Adipocyte (in vitro differentiated cells): ENCODE measurements around the gene SMIM44.

Experiments
- DNase-seq: peaks from one replicate; pipeline ENCODE4 v3.0.0-alpha.2; 2015; ENCODE audit warnings: low read depth
- H3K27me3 ChIP-seq: replicated peaks from 2 replicates; pipeline ENCODE4 v1.7.0; 2013; ENCODE audit warnings: mild to moderate bottlenecking, low read length, moderate library complexity; ENCODE audit not compliant: control insufficient read depth, insufficient read depth
- H3K36me3 ChIP-seq: 2 replicates; pipeline ENCODE4 v1.7.0; 2013; ENCODE audit warnings: low read length, mild to moderate bottlenecking, moderate library complexity; ENCODE audit not compliant: control insufficient read depth, insufficient read depth, severe bottlenecking
- H3K4me1 ChIP-seq: 2 replicates; pipeline ENCODE4 v1.7.0; 2013; ENCODE audit warnings: mild to moderate bottlenecking, low read length, moderate library complexity; ENCODE audit not compliant: control insufficient read depth, insufficient read depth
- H3K4me3 ChIP-seq: 2 replicates; pipeline ENCODE4 v1.7.0; 2013; ENCODE audit warnings: mild to moderate bottlenecking, low read length, moderate library complexity
- H3K9ac ChIP-seq: 2 replicates; pipeline ENCODE4 v1.7.0; 2013; ENCODE audit warnings: mild to moderate bottlenecking, low read length, moderate library complexity
- H3K9me3 ChIP-seq: 2 replicates; pipeline ENCODE4 v1.7.0; 2013; ENCODE audit warnings: mild to moderate bottlenecking, low read length, moderate library complexity; ENCODE audit not compliant: control insufficient read depth

The SMIM44 gene

GRCh38 chr19:3494559-3494958 is 11.3 kb upstream of the SMIM44 start:
- Histone ChIP-seq H3K4me1 (peaks cover 5% of the 10 kb centered on the region), H3K27me3 (no peaks in the 10 kb centered on the region), H3K36me3 (peaks cover 18% of the 10 kb centered on the region), H3K9me3 (no peaks in the 10 kb centered on the region), H3K9ac (no peak overlapping the region), H3K4me3 (no peak overlapping the region)
- no peak for DNase-seq

GRCh38 chr19:3494051-3494450 is 10.8 kb upstream of the SMIM44 start:
- no peaks in the 10 kb centered on the region for H3K9me3 ChIP-seq
- H3K36me3 ChIP-seq: peaks cover 18% of the 10 kb centered on the region
- H3K4me3 ChIP-seq: no peak overlapping the region
- no peaks in the 10 kb centered on the region for H3K27me3 ChIP-seq
- no peak overlapping the region for H3K9ac ChIP-seq
- no peak for DNase-seq
- H3K4me1 ChIP-seq: peaks cover under 1% of the 10 kb centered on the region

GRCh38 chr19:3493651-3494050 is 10.4 kb upstream of the SMIM44 start:
- Histone ChIP-seq H3K4me3 (no peak overlapping the region), H3K9me3 (no peaks in the 10 kb centered on the region), H3K9ac (no peak overlapping the region), H3K36me3 (peaks cover 18% of the 10 kb centered on the region), H3K4me1 (no peaks in the 10 kb centered on the region), H3K27me3 (no peaks in the 10 kb centered on the region)
- no peak for DNase-seq

GRCh38 chr19:3492919-3493318 is 9.7 kb upstream of the SMIM44 start:
- no peaks in the 10 kb centered on the region for H3K27me3 ChIP-seq

DNA sequence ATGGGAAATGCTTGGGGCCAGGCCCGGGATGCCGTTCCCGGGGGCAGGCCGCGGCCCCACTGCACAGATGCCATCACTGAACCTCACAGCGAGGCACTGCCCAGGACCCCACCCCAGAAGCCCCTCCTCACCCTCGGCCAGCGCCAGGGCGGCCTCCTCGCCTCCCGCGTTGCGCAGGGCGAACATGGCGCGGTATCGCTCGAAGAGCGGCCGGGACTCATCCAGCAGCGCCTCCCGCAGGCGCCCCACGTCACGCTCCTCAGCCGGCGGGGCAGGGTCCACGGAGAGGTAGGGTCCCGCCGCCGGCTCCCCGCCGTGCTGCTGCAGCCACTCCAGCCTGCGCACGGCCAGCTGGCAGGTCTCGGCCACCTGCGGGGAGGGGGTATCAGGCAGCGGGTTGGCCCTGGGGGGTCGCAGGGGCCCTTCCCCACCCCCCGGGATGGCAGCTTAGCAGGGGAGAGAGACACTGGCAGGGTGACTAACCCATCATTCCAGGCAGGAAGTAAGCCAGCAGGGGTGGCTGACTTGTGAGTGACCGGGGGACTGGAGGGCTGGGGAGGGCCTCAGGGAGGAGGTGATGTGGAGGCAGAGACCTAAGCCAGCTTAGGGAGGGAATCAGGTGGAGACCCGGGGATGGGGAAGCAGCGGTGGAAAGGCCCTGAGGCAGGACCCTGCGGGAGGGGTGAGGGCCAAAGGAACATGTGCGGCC is 9.0 kb upstream of the SMIM44 start:
- no peak for DNase-seq
- H3K9ac ChIP-seq: no peak overlapping the region
- no peaks in the 10 kb centered on the region for H3K9me3 ChIP-seq
- H3K36me3 ChIP-seq: peaks cover 18% of the 10 kb centered on the region
- no peaks in the 10 kb centered on the region for H3K4me1 ChIP-seq
- no peaks in the 10 kb centered on the region for H3K27me3 ChIP-seq
- H3K4me3 ChIP-seq: no peak overlapping the region

More at GRCh38 chr19:3492919-3493318, 9.7 kb upstream of the SMIM44 start:
- Histone ChIP-seq H3K36me3 (peaks cover 18% of the 10 kb centered on the region), H3K4me3 (no peak overlapping the region), H3K4me1 (no peaks in the 10 kb centered on the region), H3K9me3 (no peaks in the 10 kb centered on the region), H3K9ac (no peak overlapping the region)
- DNase-seq: no peak

DNA sequence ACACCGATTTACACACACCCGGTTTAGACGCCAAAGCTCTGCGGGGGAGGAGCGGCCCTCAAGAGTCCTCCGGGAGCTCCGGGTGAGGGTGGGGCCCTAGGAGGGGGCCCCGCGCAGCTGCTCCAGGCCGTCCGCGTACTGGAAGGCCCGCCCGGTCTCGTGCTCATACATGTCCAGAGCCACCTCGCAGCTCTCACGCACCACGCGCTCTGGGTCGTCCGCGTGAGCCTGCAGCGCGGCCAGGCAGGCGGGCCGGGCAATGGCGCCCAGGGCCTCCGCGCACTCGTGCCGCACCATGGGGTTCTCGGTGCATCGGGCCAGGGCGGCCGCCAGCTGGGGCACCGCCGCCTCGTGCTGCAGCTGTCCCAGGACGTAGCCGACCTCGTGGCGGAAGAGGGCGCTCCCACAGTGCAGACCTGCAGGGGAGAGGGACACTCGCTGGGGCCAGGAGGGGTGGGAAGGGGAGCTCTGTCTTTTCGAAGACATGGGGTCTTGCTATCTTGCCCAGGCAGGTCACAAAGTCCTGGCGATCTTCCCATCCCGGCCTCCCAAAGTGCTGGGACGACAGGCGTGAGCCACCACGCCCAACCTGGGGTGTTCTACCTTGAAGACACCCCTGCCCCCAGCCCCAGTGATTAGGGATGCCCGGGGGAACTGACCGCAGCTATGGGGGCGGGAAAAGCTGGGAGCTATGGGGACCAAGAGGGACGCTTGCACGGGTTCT is 8.3 kb upstream of the SMIM44 start:
- no peak for DNase-seq

DNA sequence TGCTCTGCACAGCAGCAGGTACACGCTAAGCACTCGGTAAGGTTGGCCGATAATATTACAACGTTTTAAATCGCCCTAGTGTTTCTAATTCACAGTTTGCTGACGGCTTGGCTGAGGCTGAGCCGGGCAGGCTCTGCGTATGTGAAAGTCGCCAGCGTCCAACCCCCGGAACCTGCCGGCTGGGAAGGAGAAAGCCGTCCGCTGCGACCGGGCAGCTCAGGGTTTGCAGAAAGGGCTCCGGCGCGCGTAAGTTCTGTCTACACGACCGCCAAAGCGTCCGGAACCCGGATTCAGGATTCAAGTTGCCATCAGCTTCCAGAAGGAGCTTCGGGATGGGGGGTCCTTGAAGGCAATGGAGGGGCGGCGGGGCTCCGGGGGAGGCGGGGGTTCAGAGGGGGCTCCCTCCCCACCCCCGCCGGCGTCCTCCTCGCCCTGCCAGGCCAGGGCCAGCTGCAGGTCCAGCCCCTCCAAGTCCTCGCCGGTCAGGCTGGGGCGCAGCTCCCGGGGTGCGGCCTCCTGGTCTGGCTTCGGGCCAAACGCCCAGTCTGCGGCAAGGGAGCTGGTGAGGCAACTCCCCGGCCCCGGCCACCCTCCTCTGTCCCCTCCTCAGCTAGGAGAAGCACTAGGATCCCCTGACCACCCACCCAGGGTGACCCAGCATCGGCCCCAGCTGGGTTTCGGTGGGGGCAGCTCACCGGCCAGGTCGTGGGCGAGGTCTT is 575 bp downstream of the SMIM44 start:
- no peak overlapping the region for H3K9ac ChIP-seq
- no peaks in the 10 kb centered on the region for H3K36me3 ChIP-seq
- no peak overlapping the region for H3K4me3 ChIP-seq
- peaks cover 44% of the 10 kb centered on the region for H3K27me3 ChIP-seq
- no peak for DNase-seq
- no peaks in the 10 kb centered on the region for H3K4me1 ChIP-seq
- no peaks in the 10 kb centered on the region for H3K9me3 ChIP-seq

More for the DNA sequence above, 8.3 kb upstream of the SMIM44 start:
- Histone ChIP-seq H3K4me3 (no peak overlapping the region), H3K9ac (no peak overlapping the region), H3K4me1 (no peaks in the 10 kb centered on the region), H3K27me3 (no peaks in the 10 kb centered on the region), H3K36me3 (peaks cover 18% of the 10 kb centered on the region), H3K9me3 (no peaks in the 10 kb centered on the region)

DNA sequence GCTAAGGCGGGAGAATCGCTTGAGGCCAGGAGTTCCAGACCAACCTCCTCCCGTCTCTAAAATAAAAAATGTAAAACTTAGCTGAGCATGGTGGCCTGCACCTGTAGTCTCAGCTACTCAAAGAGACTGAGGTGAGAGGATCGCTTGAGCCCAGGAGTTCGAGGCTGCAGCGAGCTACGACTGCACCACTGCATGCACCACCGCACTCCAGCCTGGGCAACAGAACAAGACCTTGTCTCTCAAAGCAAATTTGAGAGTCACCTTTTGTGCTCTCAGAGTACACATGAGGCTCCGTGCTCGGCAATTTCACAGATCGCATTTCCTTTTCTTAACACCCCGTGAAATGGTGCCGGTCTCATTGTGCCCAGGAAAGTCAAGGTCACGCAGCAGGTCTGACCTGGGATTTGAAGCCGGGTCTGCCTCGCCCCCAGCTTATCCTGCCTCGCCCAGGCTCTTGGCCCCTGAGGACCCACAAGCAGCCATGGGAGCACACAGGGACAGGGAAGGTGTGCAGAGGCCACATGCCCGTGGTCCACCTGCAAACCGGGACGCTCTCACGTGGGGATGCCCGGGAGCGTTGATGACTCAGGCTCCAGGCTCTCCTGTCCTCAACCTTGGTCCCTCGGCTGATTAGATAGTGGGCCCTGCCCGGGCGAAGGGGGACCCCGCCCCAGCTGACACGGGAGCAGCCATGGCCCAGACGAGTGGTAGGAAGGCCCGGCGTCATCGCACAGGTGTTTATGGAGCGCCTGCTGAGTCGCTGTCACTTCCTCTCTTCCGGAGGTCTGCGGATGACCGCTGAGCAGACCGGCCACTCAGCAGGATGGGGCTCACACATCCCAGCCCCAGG is 1.8 kb downstream of the SMIM44 start:
- Histone ChIP-seq H3K36me3 (no peaks in the 10 kb centered on the region), H3K4me1 (no peaks in the 10 kb centered on the region), H3K9me3 (no peaks in the 10 kb centered on the region), H3K9ac (no peak overlapping the region), H3K27me3 (peaks cover 44% of the 10 kb centered on the region), H3K4me3 (no peak overlapping the region)
- no peak for DNase-seq

DNA sequence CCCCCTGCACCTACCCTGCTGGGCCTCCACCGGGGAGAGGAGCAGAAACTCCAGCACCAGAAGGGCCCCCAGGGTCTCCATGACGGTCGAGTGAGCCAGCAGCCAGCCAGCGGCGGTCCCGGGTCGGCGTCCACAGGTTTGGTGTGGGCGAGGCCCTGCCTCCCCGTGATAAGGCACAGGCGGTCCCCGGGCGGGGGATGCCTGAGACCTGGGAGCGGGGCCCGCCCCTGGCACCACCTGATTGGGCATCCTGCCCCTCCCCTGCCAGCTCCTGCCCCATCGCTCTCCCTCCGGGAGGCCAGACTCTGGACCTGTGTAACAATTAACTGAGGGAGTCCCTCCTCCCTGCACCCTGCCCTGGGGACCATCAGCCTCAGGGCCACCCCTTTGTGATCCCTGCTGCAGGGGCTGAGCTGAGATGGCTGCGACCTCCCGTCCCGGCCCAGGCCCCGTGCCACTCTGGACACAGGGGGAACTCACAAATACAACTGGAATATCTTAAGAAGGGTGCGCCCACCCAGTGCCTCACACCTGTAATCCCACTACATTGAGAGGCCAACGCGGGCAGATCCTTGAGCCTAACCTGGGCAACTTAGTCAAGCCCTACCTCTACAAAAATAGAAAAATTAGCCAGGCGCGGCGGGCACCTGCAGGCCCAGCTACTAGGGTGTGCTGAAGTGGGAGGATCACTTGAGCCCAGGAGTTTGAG is 2.7 kb downstream of the SMIM44 start, which contains the start of gene SMIM24:
SMIM24 (minus strand) TSS at position 143 of the 709 bp plus-strand sequence; CDS start at position 81, 62 bp downstream.
- H3K36me3 ChIP-seq: no peaks in the 10 kb centered on the region
- H3K9ac ChIP-seq: no peak within 1 kb of the TSS
- no peak for DNase-seq
- H3K4me1 ChIP-seq: no peaks in the 10 kb centered on the region
- peaks cover 44% of the 10 kb centered on the region for H3K27me3 ChIP-seq
- H3K9me3 ChIP-seq: no peaks in the 10 kb centered on the region
- H3K4me3 ChIP-seq: no peak within 1 kb of the TSS

- Histone ChIP-seq H3K36me3 (no peaks in the 10 kb centered on the region), H3K4me3 (no peak overlapping the region), H3K27me3 (peaks cover 44% of the 10 kb centered on the region), H3K4me1 (no peaks in the 10 kb centered on the region), H3K9ac (no peak overlapping the region), H3K9me3 (no peaks in the 10 kb centered on the region)
- no peak for DNase-seq
These were observed 3.4 kb downstream of the SMIM44 start for GRCh38 chr19:3479834-3480215.
